WTC11 (cell line): ENCODE data around the gene PSMB2. TPM values are rescaled to one million over a fixed set of nuclear protein-coding genes. Genes with fewer than 3 reads are reported as not detected.

Experiments
- ATAC-seq: fragments of 200-7000 bp; cut with Tn5 transposase; 2 replicates; pipeline ENCODE4 v1.10.0; 2021; ENCODE audit warnings: mild to moderate bottlenecking, moderate library complexity
- CTCF ChIA-PET: fragments of 300-600 bp; sonication (Branson Sonifier 250); formaldehyde crosslinking; loops from one replicate; lab custom pipeline; 2021; ENCODE audit warnings: antibody characterized with exemption; lab: Charles Lee
- POLR2A ChIA-PET: fragments of 350-600 bp; sonication (Branson Sonifier 250); formaldehyde crosslinking; loops from one replicate; lab custom pipeline; 2021; ENCODE audit warnings: antibody characterized with exemption; lab: Charles Lee
- DNase-seq: peaks from one replicate; pipeline ENCODE4 v3.0.0; 2021; ENCODE audit warnings: low spot score
- H3K27ac Mint-ChIP-seq: 2 replicates; pipeline ENCODE4 v1.8.0; 2021; ENCODE audit warnings: mixed read lengths
- H3K27me3 Mint-ChIP-seq: 2 replicates; pipeline ENCODE4 v1.8.0; 2021; ENCODE audit warnings: low read depth, mild to moderate bottlenecking, moderate library complexity, mixed read lengths
- H3K36me3 Mint-ChIP-seq: 2 replicates; pipeline ENCODE4 v1.8.0; 2021; ENCODE audit warnings: mixed read lengths
- H3K4me1 Mint-ChIP-seq: 2 replicates; pipeline ENCODE4 v1.8.0; 2022; ENCODE audit warnings: mixed read lengths
- H3K4me3 Mint-ChIP-seq: 2 replicates; pipeline ENCODE4 v1.8.0; 2021; ENCODE audit warnings: mild to moderate bottlenecking, moderate library complexity, mixed read lengths
- H3K9me3 Mint-ChIP-seq: 2 replicates; pipeline ENCODE4 v1.8.0; 2021; ENCODE audit warnings: mixed read lengths
- ETV6 ChIP-seq: sonication (generic); formaldehyde crosslinking; IDR thresholded peaks from 2 replicates; pipeline ENCODE4 v1.8.1; 2022; ENCODE audit warnings: mild to moderate bottlenecking, missing genetic modification reagents
- FOXJ3 ChIP-seq: sonication (generic); formaldehyde crosslinking; IDR thresholded peaks from 2 replicates; pipeline ENCODE4 v1.9.0; 2021; ENCODE audit warnings: missing genetic modification reagents, mild to moderate bottlenecking, borderline replicate concordance
- GRHL2 ChIP-seq: fragments of 250-450 bp; sonication (Bioruptor Pico); IDR thresholded peaks from 2 replicates; pipeline ENCODE4 v1.8.0; 2022; ENCODE audit warnings: mild to moderate bottlenecking, moderate library complexity; ENCODE audit not compliant: insufficient replicate concordance, severe bottlenecking
- IRF2 ChIP-seq: sonication (generic); formaldehyde crosslinking; IDR thresholded peaks from 2 replicates; pipeline ENCODE4 v1.8.0; 2022; ENCODE audit warnings: low read depth, missing genetic modification reagents, borderline replicate concordance
- JUN ChIP-seq: sonication (generic); formaldehyde crosslinking; IDR thresholded peaks from 2 replicates; pipeline ENCODE4 v1.8.0; 2023; ENCODE audit warnings: mild to moderate bottlenecking, missing genetic modification reagents
- MYBL2 ChIP-seq: sonication (generic); formaldehyde crosslinking; IDR thresholded peaks from 2 replicates; pipeline ENCODE4 v1.8.1; 2023; ENCODE audit warnings: mild to moderate bottlenecking, moderate library complexity, missing genetic modification reagents
- NR1H2 ChIP-seq: sonication (generic); formaldehyde crosslinking; IDR thresholded peaks from 2 replicates; pipeline ENCODE4 v1.9.0; 2021; ENCODE audit warnings: mild to moderate bottlenecking, moderate library complexity, missing genetic modification reagents
- NR3C1 ChIP-seq: sonication (generic); formaldehyde crosslinking; conservative IDR thresholded peaks from 2 replicates; pipeline ENCODE4 v1.8.1; 2023; ENCODE audit warnings: low read depth, mild to moderate bottlenecking, missing genetic modification reagents
- OVOL2 ChIP-seq: fragments of 250-450 bp; sonication (Bioruptor Pico); IDR thresholded peaks from 2 replicates; pipeline ENCODE4 v1.9.0; 2021; ENCODE audit warnings: mild to moderate bottlenecking, borderline replicate concordance
- RORB ChIP-seq: fragments of 250-450 bp; sonication (Bioruptor Pico); IDR thresholded peaks from 2 replicates; pipeline ENCODE4 v1.9.0; 2021; ENCODE audit warnings: mild to moderate bottlenecking
- TEAD1 ChIP-seq: sonication (generic); formaldehyde crosslinking; IDR thresholded peaks from 2 replicates; pipeline ENCODE4 v1.8.0; 2022; ENCODE audit warnings: mild to moderate bottlenecking, missing genetic modification reagents
- ZBTB21 ChIP-seq: sonication (generic); formaldehyde crosslinking; IDR thresholded peaks from 2 replicates; pipeline ENCODE4 v1.8.1; 2023; ENCODE audit warnings: mild to moderate bottlenecking, missing genetic modification reagents, borderline replicate concordance
- ZNF423 ChIP-seq: fragments of 250-450 bp; sonication (Bioruptor Pico); IDR thresholded peaks from 2 replicates; pipeline ENCODE4 v2.1.2; 2022; ENCODE audit warnings: mild to moderate bottlenecking, moderate library complexity
- total RNA-seq: library from RNA; stranded (reverse); gene quantifications from 3 replicates; pipeline ENCODE4 v1.2.3, GENCODE V29; 2021
- TF ChIP-seq, protein P1 (sequence below): fragments of 250-450 bp; sonication (Bioruptor Pico); IDR thresholded peaks from 2 replicates; pipeline ENCODE4 v1.8.0; 2021; ENCODE audit warnings: mild to moderate bottlenecking
- TF ChIP-seq, protein P2 (sequence below): fragments of 250-450 bp; sonication (Bioruptor Pico); IDR thresholded peaks from 2 replicates; pipeline ENCODE4 v1.9.0; 2021; ENCODE audit warnings: mild to moderate bottlenecking
- TF ChIP-seq, protein P3 (sequence below): fragments of 250-450 bp; sonication (Bioruptor Pico); conservative IDR thresholded peaks from 2 replicates; pipeline ENCODE4 v1.9.0; 2021; ENCODE audit warnings: mild to moderate bottlenecking
- TF ChIP-seq, protein P4 (sequence below): sonication (generic); formaldehyde crosslinking; IDR thresholded peaks from 2 replicates; pipeline ENCODE4 v1.8.1; 2023; ENCODE audit warnings: mild to moderate bottlenecking, moderate library complexity, missing genetic modification reagents
- TF ChIP-seq, protein P5 (sequence below): sonication (generic); formaldehyde crosslinking; IDR thresholded peaks from 2 replicates; pipeline ENCODE4 v1.8.0; 2022; ENCODE audit warnings: mild to moderate bottlenecking, missing genetic modification reagents
- TF ChIP-seq, protein P6 (sequence below): sonication (generic); formaldehyde crosslinking; IDR thresholded peaks from 2 replicates; pipeline ENCODE4 v1.8.1; 2022; ENCODE audit warnings: low read depth, missing genetic modification reagents, borderline replicate concordance
- TF ChIP-seq, protein P7 (sequence below): sonication (generic); formaldehyde crosslinking; IDR thresholded peaks from 2 replicates; pipeline ENCODE4 v1.8.1; 2022; ENCODE audit warnings: mild to moderate bottlenecking, moderate library complexity, missing genetic modification reagents
- TF ChIP-seq, protein P8 (sequence below): sonication (generic); formaldehyde crosslinking; conservative IDR thresholded peaks from 2 replicates; pipeline ENCODE4 v1.8.1; 2023; ENCODE audit warnings: mild to moderate bottlenecking, low read depth, missing genetic modification reagents, moderate library complexity

PSMB2 gene
- total RNA-seq, 1 experiment from 2014 or later = 76.7 TPM

DNA sequence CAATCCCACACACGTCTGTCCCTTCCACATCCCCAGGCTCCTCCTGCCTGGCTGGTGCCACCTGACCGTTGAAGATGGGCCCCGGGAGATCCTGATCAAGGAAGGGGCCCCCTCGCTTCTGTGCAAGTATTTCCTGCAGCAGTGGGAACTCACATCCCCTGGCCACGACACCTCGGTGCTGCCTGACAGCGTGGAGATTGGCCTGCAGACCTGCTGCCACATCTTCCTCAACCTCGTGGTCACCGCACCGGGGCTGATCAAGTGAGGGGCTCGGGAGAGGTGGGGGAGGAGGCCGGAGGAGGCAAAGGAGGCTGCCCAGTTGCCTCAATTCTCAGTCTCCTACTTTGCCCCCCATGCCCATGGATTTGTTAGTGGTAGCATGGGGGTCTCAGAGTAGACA is 78.2 kb downstream of the PSMB2 start:
- DNase-seq (no peak), ATAC-seq (no peak)
- Mint-ChIP-seq H3K36me3 (peaks cover 30% of the 10 kb centered on the region), H3K27me3 (no peaks in the 10 kb centered on the region; the same call in 1 of the 2 replicates), H3K27ac (no peak overlapping the region), H3K9me3 (no peaks in the 10 kb centered on the region), H3K4me1 (peaks cover 9% of the 10 kb centered on the region), H3K4me3 (no peak overlapping the region)
- ChIA-PET POLR2A (no interaction called here), CTCF (no interaction called here)
- TF ChIP-seq, protein P1, sequence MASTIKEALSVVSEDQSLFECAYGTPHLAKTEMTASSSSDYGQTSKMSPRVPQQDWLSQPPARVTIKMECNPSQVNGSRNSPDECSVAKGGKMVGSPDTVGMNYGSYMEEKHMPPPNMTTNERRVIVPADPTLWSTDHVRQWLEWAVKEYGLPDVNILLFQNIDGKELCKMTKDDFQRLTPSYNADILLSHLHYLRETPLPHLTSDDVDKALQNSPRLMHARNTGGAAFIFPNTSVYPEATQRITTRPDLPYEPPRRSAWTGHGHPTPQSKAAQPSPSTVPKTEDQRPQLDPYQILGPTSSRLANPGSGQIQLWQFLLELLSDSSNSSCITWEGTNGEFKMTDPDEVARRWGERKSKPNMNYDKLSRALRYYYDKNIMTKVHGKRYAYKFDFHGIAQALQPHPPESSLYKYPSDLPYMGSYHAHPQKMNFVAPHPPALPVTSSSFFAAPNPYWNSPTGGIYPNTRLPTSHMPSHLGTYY (CRISPR knock-in tag) = no peak
- TF ChIP-seq OVOL2 (CRISPR knock-in tag) (no peak), IRF2 (no peak), NR1H2 (CRISPR knock-in tag) (no peak), FOXJ3 (CRISPR knock-in tag) (no peak), GRHL2 (CRISPR knock-in tag) (no peak)
- TF ChIP-seq, protein P2, sequence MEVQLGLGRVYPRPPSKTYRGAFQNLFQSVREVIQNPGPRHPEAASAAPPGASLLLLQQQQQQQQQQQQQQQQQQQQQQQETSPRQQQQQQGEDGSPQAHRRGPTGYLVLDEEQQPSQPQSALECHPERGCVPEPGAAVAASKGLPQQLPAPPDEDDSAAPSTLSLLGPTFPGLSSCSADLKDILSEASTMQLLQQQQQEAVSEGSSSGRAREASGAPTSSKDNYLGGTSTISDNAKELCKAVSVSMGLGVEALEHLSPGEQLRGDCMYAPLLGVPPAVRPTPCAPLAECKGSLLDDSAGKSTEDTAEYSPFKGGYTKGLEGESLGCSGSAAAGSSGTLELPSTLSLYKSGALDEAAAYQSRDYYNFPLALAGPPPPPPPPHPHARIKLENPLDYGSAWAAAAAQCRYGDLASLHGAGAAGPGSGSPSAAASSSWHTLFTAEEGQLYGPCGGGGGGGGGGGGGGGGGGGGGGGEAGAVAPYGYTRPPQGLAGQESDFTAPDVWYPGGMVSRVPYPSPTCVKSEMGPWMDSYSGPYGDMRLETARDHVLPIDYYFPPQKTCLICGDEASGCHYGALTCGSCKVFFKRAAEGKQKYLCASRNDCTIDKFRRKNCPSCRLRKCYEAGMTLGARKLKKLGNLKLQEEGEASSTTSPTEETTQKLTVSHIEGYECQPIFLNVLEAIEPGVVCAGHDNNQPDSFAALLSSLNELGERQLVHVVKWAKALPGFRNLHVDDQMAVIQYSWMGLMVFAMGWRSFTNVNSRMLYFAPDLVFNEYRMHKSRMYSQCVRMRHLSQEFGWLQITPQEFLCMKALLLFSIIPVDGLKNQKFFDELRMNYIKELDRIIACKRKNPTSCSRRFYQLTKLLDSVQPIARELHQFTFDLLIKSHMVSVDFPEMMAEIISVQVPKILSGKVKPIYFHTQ (CRISPR knock-in tag) = no peak
- TF ChIP-seq, protein P3, sequence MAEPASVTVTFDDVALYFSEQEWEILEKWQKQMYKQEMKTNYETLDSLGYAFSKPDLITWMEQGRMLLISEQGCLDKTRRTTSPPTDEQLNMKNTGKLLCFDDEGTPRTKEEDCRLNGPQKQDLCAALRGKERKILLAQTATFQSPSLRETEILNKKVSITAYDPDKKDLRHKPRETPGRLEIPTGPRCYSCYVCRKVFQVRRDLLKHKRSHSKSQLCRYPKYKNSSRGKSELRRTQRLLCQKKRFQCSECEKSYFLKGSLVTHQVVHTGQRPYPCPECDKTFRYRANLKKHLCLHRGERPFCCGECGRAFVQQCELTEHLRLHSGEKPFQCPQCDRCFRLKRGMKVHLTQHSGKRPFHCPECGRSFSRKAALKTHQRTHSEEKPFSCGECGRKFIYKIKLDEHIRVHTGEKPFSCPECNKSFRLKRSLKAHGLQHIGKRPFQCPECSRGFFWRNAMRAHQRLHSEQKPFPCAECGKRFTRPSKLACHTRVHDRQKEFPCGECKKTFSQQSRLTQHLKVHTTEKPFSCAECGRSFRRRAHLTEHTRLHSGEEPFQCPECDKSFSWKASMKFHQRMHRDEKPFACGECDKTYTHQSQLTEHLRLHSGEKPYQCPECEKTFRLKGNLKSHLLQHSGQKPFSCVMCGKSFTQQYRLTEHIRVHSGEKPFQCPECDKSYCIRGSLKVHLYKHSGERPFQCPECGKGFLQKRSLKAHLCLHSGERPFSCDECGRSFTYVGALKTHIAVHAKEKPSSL (CRISPR knock-in tag) = no peak
- TF ChIP-seq, protein P4, sequence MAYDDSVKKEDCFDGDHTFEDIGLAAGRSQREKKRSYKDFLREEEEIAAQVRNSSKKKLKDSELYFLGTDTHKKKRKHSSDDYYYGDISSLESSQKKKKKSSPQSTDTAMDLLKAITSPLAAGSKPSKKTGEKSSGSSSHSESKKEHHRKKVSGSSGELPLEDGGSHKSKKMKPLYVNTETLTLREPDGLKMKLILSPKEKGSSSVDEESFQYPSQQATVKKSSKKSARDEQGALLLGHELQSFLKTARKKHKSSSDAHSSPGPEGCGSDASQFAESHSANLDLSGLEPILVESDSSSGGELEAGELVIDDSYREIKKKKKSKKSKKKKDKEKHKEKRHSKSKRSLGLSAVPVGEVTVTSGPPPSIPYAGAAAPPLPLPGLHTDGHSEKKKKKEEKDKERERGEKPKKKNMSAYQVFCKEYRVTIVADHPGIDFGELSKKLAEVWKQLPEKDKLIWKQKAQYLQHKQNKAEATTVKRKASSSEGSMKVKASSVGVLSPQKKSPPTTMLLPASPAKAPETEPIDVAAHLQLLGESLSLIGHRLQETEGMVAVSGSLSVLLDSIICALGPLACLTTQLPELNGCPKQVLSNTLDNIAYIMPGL (CRISPR knock-in tag) = no peak

DNA sequence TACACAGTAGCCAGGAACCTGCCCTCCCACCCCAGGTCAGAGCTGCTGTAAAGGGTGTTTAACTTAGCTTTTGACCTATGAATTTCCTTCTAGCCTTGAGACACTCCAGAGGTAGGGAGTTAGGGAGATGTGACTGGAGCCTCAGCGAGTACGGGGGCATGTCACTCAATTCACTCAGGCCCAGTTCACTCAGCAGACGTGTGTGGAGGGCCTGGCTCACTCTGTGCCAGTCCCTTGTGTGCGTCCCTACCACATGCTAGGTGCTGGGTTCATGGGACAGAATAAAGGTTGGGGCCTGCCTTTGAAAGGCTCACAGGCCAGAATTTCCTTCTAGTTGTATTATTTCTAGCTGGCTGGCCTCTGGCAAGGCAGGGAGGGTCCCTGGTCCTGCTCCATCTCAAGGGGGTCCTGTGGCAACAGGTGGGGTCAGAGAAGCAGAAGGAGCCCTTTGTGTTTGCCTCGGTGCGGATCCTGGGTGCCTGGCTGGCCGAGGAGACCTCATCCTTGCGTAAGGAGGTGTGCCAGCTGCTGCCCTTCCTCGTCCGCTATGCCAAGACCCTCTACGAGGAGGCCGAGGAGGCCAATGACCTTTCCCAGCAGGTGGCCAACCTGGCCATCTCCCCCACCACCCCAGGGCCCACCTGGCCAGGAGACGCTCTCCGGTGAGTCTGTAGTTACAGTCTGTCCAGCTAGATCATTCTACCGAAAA is 79.2 kb downstream of the PSMB2 start:
- no peaks in the 10 kb centered on the region for H3K27me3 Mint-ChIP-seq
- TF ChIP-seq, protein P5, sequence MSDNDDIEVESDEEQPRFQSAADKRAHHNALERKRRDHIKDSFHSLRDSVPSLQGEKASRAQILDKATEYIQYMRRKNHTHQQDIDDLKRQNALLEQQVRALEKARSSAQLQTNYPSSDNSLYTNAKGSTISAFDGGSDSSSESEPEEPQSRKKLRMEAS (CRISPR knock-in tag) = no peak
- TF ChIP-seq NR3C1 (CRISPR knock-in tag) = no peak
- no peak for TF ChIP-seq MYBL2 (CRISPR knock-in tag)
- TF ChIP-seq ETV6 (CRISPR knock-in tag) = no peak
- TF ChIP-seq RORB (CRISPR knock-in tag) = no peak
- TF ChIP-seq, protein P6, sequence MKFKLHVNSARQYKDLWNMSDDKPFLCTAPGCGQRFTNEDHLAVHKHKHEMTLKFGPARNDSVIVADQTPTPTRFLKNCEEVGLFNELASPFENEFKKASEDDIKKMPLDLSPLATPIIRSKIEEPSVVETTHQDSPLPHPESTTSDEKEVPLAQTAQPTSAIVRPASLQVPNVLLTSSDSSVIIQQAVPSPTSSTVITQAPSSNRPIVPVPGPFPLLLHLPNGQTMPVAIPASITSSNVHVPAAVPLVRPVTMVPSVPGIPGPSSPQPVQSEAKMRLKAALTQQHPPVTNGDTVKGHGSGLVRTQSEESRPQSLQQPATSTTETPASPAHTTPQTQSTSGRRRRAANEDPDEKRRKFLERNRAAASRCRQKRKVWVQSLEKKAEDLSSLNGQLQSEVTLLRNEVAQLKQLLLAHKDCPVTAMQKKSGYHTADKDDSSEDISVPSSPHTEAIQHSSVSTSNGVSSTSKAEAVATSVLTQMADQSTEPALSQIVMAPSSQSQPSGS (CRISPR knock-in tag) = no peak
- TF ChIP-seq JUN (CRISPR knock-in tag) = no peak
- TF ChIP-seq, protein P7, sequence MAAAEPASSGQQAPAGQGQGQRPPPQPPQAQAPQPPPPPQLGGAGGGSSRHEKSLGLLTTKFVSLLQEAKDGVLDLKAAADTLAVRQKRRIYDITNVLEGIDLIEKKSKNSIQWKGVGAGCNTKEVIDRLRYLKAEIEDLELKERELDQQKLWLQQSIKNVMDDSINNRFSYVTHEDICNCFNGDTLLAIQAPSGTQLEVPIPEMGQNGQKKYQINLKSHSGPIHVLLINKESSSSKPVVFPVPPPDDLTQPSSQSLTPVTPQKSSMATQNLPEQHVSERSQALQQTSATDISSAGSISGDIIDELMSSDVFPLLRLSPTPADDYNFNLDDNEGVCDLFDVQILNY = no peak
- TF ChIP-seq TEAD1 (CRISPR knock-in tag) = no peak
- TF ChIP-seq ZBTB21 (CRISPR knock-in tag) = no peak
- TF ChIP-seq OVOL2 (CRISPR knock-in tag) = no peak
- no peak for TF ChIP-seq ZNF423 (CRISPR knock-in tag)
- TF ChIP-seq, protein P8, sequence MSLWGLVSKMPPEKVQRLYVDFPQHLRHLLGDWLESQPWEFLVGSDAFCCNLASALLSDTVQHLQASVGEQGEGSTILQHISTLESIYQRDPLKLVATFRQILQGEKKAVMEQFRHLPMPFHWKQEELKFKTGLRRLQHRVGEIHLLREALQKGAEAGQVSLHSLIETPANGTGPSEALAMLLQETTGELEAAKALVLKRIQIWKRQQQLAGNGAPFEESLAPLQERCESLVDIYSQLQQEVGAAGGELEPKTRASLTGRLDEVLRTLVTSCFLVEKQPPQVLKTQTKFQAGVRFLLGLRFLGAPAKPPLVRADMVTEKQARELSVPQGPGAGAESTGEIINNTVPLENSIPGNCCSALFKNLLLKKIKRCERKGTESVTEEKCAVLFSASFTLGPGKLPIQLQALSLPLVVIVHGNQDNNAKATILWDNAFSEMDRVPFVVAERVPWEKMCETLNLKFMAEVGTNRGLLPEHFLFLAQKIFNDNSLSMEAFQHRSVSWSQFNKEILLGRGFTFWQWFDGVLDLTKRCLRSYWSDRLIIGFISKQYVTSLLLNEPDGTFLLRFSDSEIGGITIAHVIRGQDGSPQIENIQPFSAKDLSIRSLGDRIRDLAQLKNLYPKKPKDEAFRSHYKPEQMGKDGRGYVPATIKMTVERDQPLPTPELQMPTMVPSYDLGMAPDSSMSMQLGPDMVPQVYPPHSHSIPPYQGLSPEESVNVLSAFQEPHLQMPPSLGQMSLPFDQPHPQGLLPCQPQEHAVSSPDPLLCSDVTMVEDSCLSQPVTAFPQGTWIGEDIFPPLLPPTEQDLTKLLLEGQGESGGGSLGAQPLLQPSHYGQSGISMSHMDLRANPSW = no peak

More for the DNA sequence above, 79.2 kb downstream of the PSMB2 start:
- no peak overlapping the region for H3K27ac Mint-ChIP-seq
- ChIA-PET CTCF (interaction anchor here (1.2 kb wide), 1 partner anchor 111 kb away, joined by 5 read pairs; no protein-coding TSS in a partner anchor), POLR2A (no interaction called here)
- H3K4me1 Mint-ChIP-seq = peaks cover 5% of the 10 kb centered on the region
- ATAC-seq (no peak), DNase-seq (no peak)
- H3K36me3 Mint-ChIP-seq = peaks cover 30% of the 10 kb centered on the region
- no peaks in the 10 kb centered on the region for H3K9me3 Mint-ChIP-seq
- no peak overlapping the region for H3K4me3 Mint-ChIP-seq
